HepG2 (cell line): ENCODE measurements around the gene MSANTD1. TPM values are rescaled to one million over a fixed set of nuclear protein-coding genes. Genes with fewer than 3 reads are reported as not detected.

Source experiments
- CHCHD3 ChIP-seq: sonication (generic); formaldehyde crosslinking; IDR thresholded peaks from 2 replicates; pipeline ENCODE4 v1.8.0; 2022; ENCODE audit warnings: mild to moderate bottlenecking, missing genetic modification reagents, moderate library complexity
- EED ChIP-seq: sonication (generic); formaldehyde crosslinking; IDR thresholded peaks from 2 replicates; pipeline ENCODE4 v1.5.0; 2020; ENCODE audit warnings: mild to moderate bottlenecking, missing genetic modification reagents
- HNRNPL ChIP-seq: fragments of 200-400 bp; formaldehyde crosslinking; IDR thresholded peaks from 2 replicates; pipeline ENCODE4 v1.6.1; 2017; ENCODE audit warnings: mild to moderate bottlenecking, low read depth, low read length
- NR2F6 ChIP-seq, 2 experiments: IDR thresholded peaks; 2 replicates each; pipeline ENCODE4 v1.6.1; 2016; ENCODE audit warnings: antibody characterized with exemption in 1 of 2, mild to moderate bottlenecking in 1 of 2
- POGZ ChIP-seq: sonication (generic); formaldehyde crosslinking; IDR thresholded peaks from 2 replicates; pipeline ENCODE4 v1.4.0; 2020; ENCODE audit warnings: mild to moderate bottlenecking, missing genetic modification reagents
- PRMT3 ChIP-seq: sonication (generic); formaldehyde crosslinking; IDR thresholded peaks from 2 replicates; pipeline ENCODE4 v1.8.1; 2022; ENCODE audit warnings: low read depth, mild to moderate bottlenecking, moderate library complexity, missing genetic modification reagents, borderline replicate concordance
- TEAD3 ChIP-seq: optimal IDR thresholded peaks from 2 replicates; pipeline ENCODE3; 2016; ENCODE audit warnings: borderline replicate concordance
- YY1 ChIP-seq: IDR thresholded peaks from 2 replicates; pipeline ENCODE4 v1.6.1; 2011; ENCODE audit warnings: low read length, low read depth, moderate library complexity, mild to moderate bottlenecking; ENCODE audit not compliant: insufficient read depth, insufficient replicate concordance
- ZNF354B ChIP-seq: sonication (generic); formaldehyde crosslinking; IDR thresholded peaks from 2 replicates; pipeline ENCODE4 v1.8.0; 2022; ENCODE audit warnings: mild to moderate bottlenecking, missing genetic modification reagents
- ZNF496 ChIP-seq: sonication (generic); formaldehyde crosslinking; IDR thresholded peaks from 2 replicates; pipeline ENCODE4 v1.8.1; 2023; ENCODE audit warnings: mild to moderate bottlenecking, moderate library complexity, missing genetic modification reagents; ENCODE audit not compliant: insufficient replicate concordance
- ZNF773 ChIP-seq: sonication (generic); formaldehyde crosslinking; IDR thresholded peaks from 2 replicates; pipeline ENCODE4 v1.4.0; 2020; ENCODE audit warnings: missing genetic modification reagents, borderline replicate concordance
- ZNF883 ChIP-seq: sonication (generic); formaldehyde crosslinking; IDR thresholded peaks from 2 replicates; pipeline ENCODE4 v1.5.1; 2020; ENCODE audit warnings: mild to moderate bottlenecking, missing genetic modification reagents; ENCODE audit errors: not compliant biosample characterization
- polyA plus RNA-seq, 8 experiments: library from polyadenylated mRNA; depleted of rRNA in 3 of 8; stranded (reverse) in 7 of 8; unstranded in 1 of 8; fragments of >200 nt; fragmentation: Illumina TruSeq in 4 of 8; extraction: Trizol in 4 of 8; gene quantifications; 2 replicates each; pipeline versions ENCODE4 v1.2.1 to v1.2.3, GENCODE V29; 2011 to 2016; ENCODE audit warnings: low read depth in 4 of 8, missing spikeins in 1 of 8, mixed read lengths in 1 of 8; ENCODE audit not compliant: insufficient read depth in 1 of 8
- total RNA-seq, 5 experiments: library from RNA; depleted of rRNA; stranded (reverse); fragments of >200 nt; fragmentation: Illumina TruSeq; extraction: Trizol; gene quantifications; 2 replicates each; pipeline ENCODE4 v1.2.3, GENCODE V29; 2016; ENCODE audit warnings: low read depth in 1 of 5
- TF ChIP-seq, protein P1 (sequence below): sonication (generic); formaldehyde crosslinking; IDR thresholded peaks from 2 replicates; pipeline ENCODE4 v1.5.0; 2020; ENCODE audit warnings: missing genetic modification reagents, mild to moderate bottlenecking, borderline replicate concordance
- TF ChIP-seq, protein P2 (sequence below): sonication (generic); formaldehyde crosslinking; IDR thresholded peaks from 2 replicates; pipeline ENCODE4 v1.4.0; 2020; ENCODE audit warnings: missing genetic modification reagents, mild to moderate bottlenecking, borderline replicate concordance
- TF ChIP-seq, protein P3 (sequence below): sonication (generic); formaldehyde crosslinking; IDR thresholded peaks from 2 replicates; pipeline ENCODE4 v1.9.0; 2021; ENCODE audit warnings: mild to moderate bottlenecking, missing genetic modification reagents
- TF ChIP-seq, protein P4 (sequence below): sonication (generic); formaldehyde crosslinking; IDR thresholded peaks from 2 replicates; pipeline ENCODE4 v1.4.0; 2020; ENCODE audit warnings: missing genetic modification reagents

MSANTD1 gene
- total and polyA plus RNA-seq, 2 of the 13 experiments (the other 11 are each of a cell fraction or from before 2014, with no cell fraction given): 0.22 to 0.40 TPM

DNA sequence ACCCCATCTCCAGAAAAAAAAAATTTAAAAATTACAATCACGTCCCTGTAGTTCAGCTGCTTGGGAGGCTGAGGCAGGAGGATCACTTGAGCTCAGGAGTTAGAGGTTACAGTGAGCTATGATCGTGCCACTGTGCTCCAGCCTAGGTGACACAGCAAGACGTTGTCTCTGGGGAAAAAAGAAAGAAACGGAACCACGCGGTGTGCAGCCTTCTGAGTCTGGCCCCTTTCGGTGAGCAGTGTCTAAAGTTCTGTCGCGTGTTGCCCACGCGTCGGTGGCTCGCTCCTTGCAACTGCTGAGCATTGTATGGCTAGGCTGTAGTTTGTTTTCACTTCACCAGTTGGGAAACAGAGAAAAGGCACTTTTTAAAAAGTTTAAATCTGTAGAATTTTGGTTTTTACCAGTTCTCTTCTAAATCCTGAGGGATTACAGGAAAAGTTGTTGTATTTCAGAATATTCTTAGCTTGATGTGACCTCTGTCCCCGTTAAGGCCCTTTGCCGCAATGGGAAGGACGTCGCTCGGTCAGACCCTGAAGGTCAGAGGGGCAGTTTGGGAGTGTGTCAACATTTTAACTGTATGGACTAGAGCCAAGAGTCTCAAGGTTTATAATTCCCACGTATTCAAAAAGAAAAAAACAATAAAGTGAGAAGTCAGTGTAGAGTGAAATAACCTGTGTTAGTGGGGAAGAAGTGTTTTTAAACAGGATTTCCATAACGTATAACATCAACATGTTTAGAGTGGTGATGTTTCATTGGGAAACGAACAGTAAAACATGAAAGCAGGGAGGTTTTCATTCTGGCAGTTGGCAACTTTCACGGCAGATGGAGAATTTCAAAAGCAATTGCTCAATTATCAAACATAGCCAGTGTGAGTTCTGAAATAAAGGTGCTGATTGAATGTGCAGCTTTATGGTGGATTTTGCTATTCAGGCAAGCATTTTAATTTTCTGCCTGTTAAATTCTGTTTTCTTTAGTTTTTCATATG, 45.8 kb upstream of the MSANTD1 start (continued):
- TF ChIP-seq, protein P1, sequence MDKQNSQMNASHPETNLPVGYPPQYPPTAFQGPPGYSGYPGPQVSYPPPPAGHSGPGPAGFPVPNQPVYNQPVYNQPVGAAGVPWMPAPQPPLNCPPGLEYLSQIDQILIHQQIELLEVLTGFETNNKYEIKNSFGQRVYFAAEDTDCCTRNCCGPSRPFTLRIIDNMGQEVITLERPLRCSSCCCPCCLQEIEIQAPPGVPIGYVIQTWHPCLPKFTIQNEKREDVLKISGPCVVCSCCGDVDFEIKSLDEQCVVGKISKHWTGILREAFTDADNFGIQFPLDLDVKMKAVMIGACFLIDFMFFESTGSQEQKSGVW (CRISPR knock-in tag): no peak
- TF ChIP-seq HNRNPL (no peak), TEAD3 (peak; percentile 17), NR2F6 (IDR thresholded peaks at IDR 0.05) (peak; percentile 88), NR2F6 (CRISPR knock-in tag; IDR thresholded peaks at IDR 0.05) (peak; percentile 80), ZNF496 (no peak), YY1 (no peak), ZNF354B (CRISPR knock-in tag) (no peak), EED (CRISPR knock-in tag) (no peak), ZNF883 (CRISPR knock-in tag) (no peak), POGZ (CRISPR knock-in tag) (no peak), CHCHD3 (CRISPR knock-in tag) (no peak), ZNF773 (CRISPR knock-in tag) (no peak), PRMT3 (CRISPR knock-in tag) (no peak)
- TF ChIP-seq, protein P2, sequence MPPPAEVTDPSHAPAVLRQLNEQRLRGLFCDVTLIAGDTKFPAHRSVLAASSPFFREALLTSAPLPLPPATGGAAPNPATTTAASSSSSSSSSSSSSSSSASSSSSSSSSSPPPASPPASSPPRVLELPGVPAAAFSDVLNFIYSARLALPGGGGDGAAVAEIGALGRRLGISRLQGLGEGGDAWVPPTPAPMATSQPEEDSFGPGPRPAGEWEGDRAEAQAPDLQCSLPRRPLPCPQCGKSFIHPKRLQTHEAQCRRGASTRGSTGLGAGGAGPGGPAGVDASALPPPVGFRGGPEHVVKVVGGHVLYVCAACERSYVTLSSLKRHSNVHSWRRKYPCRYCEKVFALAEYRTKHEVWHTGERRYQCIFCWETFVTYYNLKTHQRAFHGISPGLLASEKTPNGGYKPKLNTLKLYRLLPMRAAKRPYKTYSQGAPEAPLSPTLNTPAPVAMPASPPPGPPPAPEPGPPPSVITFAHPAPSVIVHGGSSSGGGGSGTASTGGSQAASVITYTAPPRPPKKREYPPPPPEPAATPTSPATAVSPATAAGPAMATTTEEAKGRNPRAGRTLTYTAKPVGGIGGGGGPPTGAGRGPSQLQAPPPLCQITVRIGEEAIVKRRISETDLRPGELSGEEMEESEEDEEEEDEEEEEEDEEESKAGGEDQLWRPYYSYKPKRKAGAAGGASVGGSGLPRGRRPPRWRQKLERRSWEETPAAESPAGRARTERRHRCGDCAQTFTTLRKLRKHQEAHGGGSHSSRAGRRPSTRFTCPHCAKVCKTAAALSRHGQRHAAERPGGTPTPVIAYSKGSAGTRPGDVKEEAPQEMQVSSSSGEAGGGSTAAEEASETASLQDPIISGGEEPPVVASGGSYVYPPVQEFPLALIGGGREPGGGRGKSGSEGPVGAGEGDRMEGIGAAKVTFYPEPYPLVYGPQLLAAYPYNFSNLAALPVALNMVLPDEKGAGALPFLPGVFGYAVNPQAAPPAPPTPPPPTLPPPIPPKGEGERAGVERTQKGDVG (CRISPR knock-in tag): peak; percentile 70; the same call in 1 of the 2 replicates
- TF ChIP-seq, protein P3, sequence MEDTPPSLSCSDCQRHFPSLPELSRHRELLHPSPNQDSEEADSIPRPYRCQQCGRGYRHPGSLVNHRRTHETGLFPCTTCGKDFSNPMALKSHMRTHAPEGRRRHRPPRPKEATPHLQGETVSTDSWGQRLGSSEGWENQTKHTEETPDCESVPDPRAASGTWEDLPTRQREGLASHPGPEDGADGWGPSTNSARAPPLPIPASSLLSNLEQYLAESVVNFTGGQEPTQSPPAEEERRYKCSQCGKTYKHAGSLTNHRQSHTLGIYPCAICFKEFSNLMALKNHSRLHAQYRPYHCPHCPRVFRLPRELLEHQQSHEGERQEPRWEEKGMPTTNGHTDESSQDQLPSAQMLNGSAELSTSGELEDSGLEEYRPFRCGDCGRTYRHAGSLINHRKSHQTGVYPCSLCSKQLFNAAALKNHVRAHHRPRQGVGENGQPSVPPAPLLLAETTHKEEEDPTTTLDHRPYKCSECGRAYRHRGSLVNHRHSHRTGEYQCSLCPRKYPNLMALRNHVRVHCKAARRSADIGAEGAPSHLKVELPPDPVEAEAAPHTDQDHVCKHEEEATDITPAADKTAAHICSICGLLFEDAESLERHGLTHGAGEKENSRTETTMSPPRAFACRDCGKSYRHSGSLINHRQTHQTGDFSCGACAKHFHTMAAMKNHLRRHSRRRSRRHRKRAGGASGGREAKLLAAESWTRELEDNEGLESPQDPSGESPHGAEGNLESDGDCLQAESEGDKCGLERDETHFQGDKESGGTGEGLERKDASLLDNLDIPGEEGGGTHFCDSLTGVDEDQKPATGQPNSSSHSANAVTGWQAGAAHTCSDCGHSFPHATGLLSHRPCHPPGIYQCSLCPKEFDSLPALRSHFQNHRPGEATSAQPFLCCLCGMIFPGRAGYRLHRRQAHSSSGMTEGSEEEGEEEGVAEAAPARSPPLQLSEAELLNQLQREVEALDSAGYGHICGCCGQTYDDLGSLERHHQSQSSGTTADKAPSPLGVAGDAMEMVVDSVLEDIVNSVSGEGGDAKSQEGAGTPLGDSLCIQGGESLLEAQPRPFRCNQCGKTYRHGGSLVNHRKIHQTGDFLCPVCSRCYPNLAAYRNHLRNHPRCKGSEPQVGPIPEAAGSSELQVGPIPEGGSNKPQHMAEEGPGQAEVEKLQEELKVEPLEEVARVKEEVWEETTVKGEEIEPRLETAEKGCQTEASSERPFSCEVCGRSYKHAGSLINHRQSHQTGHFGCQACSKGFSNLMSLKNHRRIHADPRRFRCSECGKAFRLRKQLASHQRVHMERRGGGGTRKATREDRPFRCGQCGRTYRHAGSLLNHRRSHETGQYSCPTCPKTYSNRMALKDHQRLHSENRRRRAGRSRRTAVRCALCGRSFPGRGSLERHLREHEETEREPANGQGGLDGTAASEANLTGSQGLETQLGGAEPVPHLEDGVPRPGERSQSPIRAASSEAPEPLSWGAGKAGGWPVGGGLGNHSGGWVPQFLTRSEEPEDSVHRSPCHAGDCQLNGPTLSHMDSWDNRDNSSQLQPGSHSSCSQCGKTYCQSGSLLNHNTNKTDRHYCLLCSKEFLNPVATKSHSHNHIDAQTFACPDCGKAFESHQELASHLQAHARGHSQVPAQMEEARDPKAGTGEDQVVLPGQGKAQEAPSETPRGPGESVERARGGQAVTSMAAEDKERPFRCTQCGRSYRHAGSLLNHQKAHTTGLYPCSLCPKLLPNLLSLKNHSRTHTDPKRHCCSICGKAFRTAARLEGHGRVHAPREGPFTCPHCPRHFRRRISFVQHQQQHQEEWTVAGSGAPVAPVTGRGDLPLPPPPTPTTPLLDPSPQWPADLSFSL: no peak
- TF ChIP-seq, protein P4, sequence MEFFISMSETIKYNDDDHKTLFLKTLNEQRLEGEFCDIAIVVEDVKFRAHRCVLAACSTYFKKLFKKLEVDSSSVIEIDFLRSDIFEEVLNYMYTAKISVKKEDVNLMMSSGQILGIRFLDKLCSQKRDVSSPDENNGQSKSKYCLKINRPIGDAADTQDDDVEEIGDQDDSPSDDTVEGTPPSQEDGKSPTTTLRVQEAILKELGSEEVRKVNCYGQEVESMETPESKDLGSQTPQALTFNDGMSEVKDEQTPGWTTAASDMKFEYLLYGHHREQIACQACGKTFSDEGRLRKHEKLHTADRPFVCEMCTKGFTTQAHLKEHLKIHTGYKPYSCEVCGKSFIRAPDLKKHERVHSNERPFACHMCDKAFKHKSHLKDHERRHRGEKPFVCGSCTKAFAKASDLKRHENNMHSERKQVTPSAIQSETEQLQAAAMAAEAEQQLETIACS: no peak
